Subcutaneous adipose tissue (tissue), 4 donors: Measurements from ENCODE around the gene ZNF791. TPM values are rescaled to one million over a fixed set of nuclear protein-coding genes. Genes with fewer than 3 reads are reported as not detected.

Source experiments
- total RNA-seq, 4 donors: library from RNA; depleted of rRNA; stranded (reverse); fragments of >200 nt; gene quantifications; one replicate each; pipeline ENCODE4 v1.1.0, GENCODE V29; 2016
- TF ChIP-seq, protein P1 (sequence below): fragments of 450-650 bp; IDR thresholded peaks from one replicate; pipeline ENCODE4 v1.5.1; 2016; ENCODE audit warnings: low read depth, mild to moderate bottlenecking, control low read depth, antibody characterized with exemption, moderate library complexity

Gene ZNF791
- 10 to 100 TPM; 21.2 to 26.0 (median 24.9) TPM for total RNA-seq

DNA sequence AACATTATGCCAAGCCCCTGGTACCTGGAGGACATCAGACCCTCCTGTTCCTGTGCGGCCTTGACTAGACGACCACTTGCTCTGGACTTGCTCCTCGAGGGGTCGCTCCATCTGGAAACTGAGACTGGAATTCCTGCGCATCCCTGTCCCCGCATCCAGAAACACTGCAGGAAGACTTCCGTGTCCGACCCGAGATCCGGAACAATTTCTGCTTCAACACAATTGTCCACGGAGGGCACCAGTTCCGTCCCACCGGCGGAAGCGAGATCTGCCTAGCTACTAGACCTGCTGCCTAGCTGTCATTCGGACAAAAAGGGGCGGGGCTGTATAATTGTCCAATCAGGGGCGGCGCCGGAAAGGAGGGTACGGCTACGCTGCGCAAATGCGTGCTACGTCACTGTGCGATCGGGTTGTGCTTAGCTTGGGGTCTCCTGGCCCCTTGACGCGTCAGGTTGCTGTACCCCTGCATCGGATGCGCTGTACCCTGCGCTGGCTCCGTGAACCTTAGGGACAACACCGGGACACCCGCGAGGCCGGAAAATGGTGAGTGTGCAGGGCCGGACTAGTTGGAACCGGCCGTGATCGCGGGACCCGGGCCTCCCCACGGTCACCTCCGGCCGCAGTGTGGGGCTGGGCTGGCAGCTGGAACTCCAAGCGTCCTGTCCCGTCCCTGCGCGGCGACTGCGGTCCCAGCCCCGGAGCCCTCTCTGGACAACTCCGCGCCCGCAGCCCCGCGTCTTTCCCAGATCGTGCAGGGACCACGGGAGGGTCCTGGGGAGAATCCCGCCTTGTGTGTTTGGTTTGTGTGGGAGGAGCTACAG, at the start of gene ZNF791, which contains the start of gene ZNF490:
Gene ZNF791, plus strand, starts transcription at position 381 of the 821 bp plus-strand sequence. Its CDS starts 160 bp downstream, at position 541.
Gene ZNF490, minus strand, starts transcription at position 274 of the 821 bp plus-strand sequence. Its CDS starts 133 bp downstream, at position 141.
- TF ChIP-seq, protein P1, sequence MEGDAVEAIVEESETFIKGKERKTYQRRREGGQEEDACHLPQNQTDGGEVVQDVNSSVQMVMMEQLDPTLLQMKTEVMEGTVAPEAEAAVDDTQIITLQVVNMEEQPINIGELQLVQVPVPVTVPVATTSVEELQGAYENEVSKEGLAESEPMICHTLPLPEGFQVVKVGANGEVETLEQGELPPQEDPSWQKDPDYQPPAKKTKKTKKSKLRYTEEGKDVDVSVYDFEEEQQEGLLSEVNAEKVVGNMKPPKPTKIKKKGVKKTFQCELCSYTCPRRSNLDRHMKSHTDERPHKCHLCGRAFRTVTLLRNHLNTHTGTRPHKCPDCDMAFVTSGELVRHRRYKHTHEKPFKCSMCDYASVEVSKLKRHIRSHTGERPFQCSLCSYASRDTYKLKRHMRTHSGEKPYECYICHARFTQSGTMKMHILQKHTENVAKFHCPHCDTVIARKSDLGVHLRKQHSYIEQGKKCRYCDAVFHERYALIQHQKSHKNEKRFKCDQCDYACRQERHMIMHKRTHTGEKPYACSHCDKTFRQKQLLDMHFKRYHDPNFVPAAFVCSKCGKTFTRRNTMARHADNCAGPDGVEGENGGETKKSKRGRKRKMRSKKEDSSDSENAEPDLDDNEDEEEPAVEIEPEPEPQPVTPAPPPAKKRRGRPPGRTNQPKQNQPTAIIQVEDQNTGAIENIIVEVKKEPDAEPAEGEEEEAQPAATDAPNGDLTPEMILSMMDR, result no peak

DNA sequence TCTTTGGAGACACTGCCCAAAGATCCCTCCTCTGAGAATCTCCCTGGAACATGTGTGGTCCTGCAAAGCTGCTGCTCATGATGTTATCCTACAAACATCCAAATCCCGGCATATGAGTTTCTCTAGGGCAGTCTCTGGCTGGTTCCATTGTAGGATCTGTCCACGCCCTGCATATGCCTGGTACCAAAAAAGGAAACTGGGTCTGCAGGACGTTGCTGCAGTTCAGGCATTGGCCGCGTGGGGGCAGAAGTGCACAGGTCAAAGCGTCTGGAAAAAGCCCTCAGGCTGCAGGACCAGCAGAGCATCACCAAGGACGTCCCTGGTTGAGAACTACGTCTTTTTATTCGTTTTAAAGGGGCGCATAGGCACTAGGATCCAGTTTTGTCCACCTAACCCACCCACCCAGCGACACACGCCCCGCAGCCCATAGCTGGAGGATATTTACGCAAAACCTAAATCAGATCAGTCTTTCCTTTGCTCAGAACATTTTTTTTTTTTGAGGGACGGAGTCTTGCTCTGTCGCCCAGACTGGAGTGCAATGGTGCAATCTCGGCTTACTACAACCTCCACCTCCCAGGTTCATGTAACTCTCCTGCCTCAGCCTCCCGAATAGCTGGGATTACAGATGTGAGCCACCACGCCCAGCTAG, 46.6 kb upstream of the ZNF791 start:
- TF ChIP-seq, protein P1, result no peak

DNA sequence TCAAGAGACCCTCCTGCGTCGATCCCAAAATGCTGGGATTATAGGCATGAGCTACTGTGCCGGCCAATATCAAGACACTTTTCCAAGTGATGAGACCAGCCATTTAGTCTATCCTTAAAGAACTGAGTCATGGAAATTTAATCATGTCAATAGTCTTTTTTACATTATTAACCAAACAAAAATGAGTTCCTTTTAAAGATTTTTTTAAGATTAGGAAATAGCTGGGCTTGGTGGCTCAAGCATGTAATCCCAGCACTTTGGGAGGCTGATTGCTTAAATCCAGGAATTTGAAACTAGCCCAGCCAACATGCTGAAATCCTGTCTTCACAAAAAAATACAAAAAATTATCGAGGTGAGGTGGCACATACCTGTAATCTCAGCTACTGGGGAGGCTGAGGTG, 42.8 kb upstream of the ZNF791 start:
- TF ChIP-seq, protein P1, result no peak

DNA sequence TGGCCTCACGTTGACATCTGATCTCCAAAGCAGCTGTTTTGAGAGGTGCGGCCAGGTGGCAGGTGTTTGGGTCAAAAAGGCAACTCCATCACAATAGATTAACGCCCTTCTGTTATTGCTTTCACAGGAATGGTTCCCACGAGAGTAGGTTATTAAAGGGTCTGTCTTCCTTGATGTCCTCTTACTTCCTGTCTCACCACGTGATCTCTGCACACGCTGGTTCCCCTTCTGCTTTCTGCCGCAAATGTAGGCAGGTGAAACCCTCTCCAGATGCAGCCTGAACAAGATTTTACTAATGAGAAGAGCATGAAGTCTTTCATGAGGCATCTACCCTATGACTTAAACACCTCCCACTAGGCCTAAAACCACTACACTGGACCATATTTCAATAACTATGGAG, 36.7 kb upstream of the ZNF791 start:
- TF ChIP-seq, protein P1, result no peak

DNA sequence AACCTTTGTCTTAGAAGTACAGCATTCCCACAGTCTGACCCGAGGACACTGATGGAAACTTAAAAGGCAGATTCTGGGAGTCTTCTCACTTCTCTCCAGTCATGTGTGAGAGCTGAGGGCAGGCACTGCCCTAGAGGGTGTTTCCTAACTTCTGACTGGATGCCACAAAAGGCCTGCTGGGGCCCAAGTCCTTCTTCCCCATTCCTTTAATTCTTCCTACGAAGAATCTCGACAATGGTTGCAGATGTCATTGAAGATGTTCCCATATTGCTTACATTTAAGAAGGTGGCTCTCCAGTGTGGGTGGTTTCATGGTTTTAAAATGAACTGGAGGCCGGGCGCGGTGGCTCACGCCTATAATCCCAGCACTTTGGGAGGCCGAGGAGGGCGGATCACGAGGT, 32.1 kb upstream of the ZNF791 start:
- TF ChIP-seq, protein P1, result no peak

GRCh38 chr19:12580180-12580694, 30.5 kb upstream of the ZNF791 start:
- TF ChIP-seq, protein P1, result no peak

GRCh38 chr19:12581100-12581499, 29.6 kb upstream of the ZNF791 start:
- TF ChIP-seq, protein P1, result no peak
